ENCODE measurements around the gene MSMB. TPM values are rescaled to one million over a fixed set of nuclear protein-coding genes. Genes with fewer than 3 reads are reported as not detected.

Gene MSMB
- total and polyA plus RNA-seq, 2 donors from 2014 or later = not detected

- Histone ChIP-seq H3K4me3 (ENCODE audit: low read length in 3 of 3) (no peak overlapping the region), H3K36me3 (ENCODE audit: control insufficient read depth in 2 of 3, insufficient read depth in 3 of 3, low read length in 3 of 3) (no peaks in the 10 kb centered on the region), H3K9ac (ENCODE audit: low read length in 3 of 3) (no peak overlapping the region), H3K27me3 (ENCODE audit: control insufficient read depth, insufficient read depth, low read length) (no peaks in the 10 kb centered on the region), H3K4me1 (ENCODE audit: control insufficient read depth in 2 of 3, insufficient read depth in 2 of 3, low read depth in 1 of 3, low read length in 3 of 3) (peaks cover 13 to 31% (median 22%) of the 10 kb centered on the region in 3 donors), H3K9me3 (ENCODE audit: control insufficient read depth in 2 of 3, insufficient read depth in 1 of 3, low read length in 3 of 3) (no peaks in the 10 kb centered on the region), H3K27ac (ENCODE audit: low read depth in 2 of 2, low read length in 2 of 2) (no peak overlapping the region)
- no peak for DNase-seq
- no peak for FAIRE-seq
- intact Hi-C loops (cut with DNase I) = no loop called here
- no peak for TF ChIP-seq CTCF (IDR thresholded peaks at IDR 0.05; ENCODE audit: borderline replicate concordance, extremely low read depth, insufficient read depth)
Measured at GRCh38 chr10:46024948-46025347, 21.1 kb downstream of the MSMB start.

GRCh38 chr10:46022978-46023702 is 22.9 kb downstream of the MSMB start:
- intact Hi-C loops (cut with DNase I) = no loop called here
- FAIRE-seq = no peak

GRCh38 chr10:46020344-46020657 is 25.8 kb downstream of the MSMB start:
- no peak for TF ChIP-seq CTCF (IDR thresholded peaks at IDR 0.05; ENCODE audit: borderline replicate concordance, extremely low read depth, insufficient read depth)
- Histone ChIP-seq H3K9me3 (ENCODE audit: control insufficient read depth in 2 of 3, insufficient read depth in 1 of 3, low read length in 3 of 3) (no peaks in the 10 kb centered on the region), H3K36me3 (ENCODE audit: control insufficient read depth in 2 of 3, insufficient read depth in 3 of 3, low read length in 3 of 3) (peaks cover 0 to 9% (median 5%) of the 10 kb centered on the region in 3 donors), H3K4me1 (ENCODE audit: control insufficient read depth in 2 of 3, insufficient read depth in 2 of 3, low read depth in 1 of 3, low read length in 3 of 3) (peaks cover 6 to 29% (median 23%) of the 10 kb centered on the region in 3 donors), H3K9ac (ENCODE audit: low read length in 3 of 3) (no peak overlapping the region), H3K27me3 (ENCODE audit: control insufficient read depth, insufficient read depth, low read length) (no peaks in the 10 kb centered on the region), H3K4me3 (ENCODE audit: low read length in 3 of 3) (peak overlapping the region in 2 of 3 donors; percentile 18 to 24), H3K27ac (ENCODE audit: low read depth in 2 of 2, low read length in 2 of 2) (peak overlapping the region; percentile 37 to 56)
- intact Hi-C loops (cut with DNase I) = no loop called here
- DNase-seq (no peak), FAIRE-seq (no peak)

More at GRCh38 chr10:46022978-46023702, 22.9 kb downstream of the MSMB start:
- Histone ChIP-seq H3K9me3 (ENCODE audit: control insufficient read depth in 2 of 3, insufficient read depth in 1 of 3, low read length in 3 of 3) (no peaks in the 10 kb centered on the region), H3K36me3 (ENCODE audit: control insufficient read depth in 2 of 3, insufficient read depth in 3 of 3, low read length in 3 of 3) (no peaks in the 10 kb centered on the region), H3K4me1 (ENCODE audit: control insufficient read depth in 2 of 3, insufficient read depth in 2 of 3, low read depth in 1 of 3, low read length in 3 of 3) (peaks cover 6 to 35% (median 35%) of the 10 kb centered on the region in 3 donors), H3K27me3 (ENCODE audit: control insufficient read depth, insufficient read depth, low read length) (no peaks in the 10 kb centered on the region), H3K4me3 (ENCODE audit: low read length in 3 of 3) (peak overlapping the region; percentile 55 to 62 (median 56)), H3K9ac (ENCODE audit: low read length in 3 of 3) (peak overlapping the region in 1 of 3 donors; percentile 19), H3K27ac (ENCODE audit: low read depth in 2 of 2, low read length in 2 of 2) (peak overlapping the region; percentile 66 to 84)
- peak; percentile 27 for TF ChIP-seq CTCF (IDR thresholded peaks at IDR 0.05; ENCODE audit: borderline replicate concordance, extremely low read depth, insufficient read depth)
- DNase-seq = peak; percentile 89 to 97 (median 92)

All from kidney (tissue), 14 donors.